Neural cell (in vitro differentiated cells): ENCODE measurements around the gene MUC15. TPM values are rescaled to one million over a fixed set of nuclear protein-coding genes. Genes with fewer than 3 reads are reported as not detected.

ENCODE experiments used
- H2AFZ ChIP-seq: fragments of 200-600, 300-800 bp; sonication (generic), shearing (Covaris generic); 2 replicates; pipeline ENCODE4 v1.6.0; 2014; ENCODE audit warnings: low read depth, mild to moderate bottlenecking, antibody characterized with exemption, low read length, moderate library complexity
- H3F3A ChIP-seq: fragments of 200-600 bp; shearing (Covaris generic); 2 replicates; pipeline ENCODE4 v1.6.1; 2016; ENCODE audit warnings: mild to moderate bottlenecking, moderate library complexity, mixed read lengths, antibody characterized with exemption, low read length; ENCODE audit not compliant: insufficient read depth, poor library complexity, severe bottlenecking
- H3K27ac ChIP-seq: fragments of 200-600, 300-800 bp; sonication (generic), shearing (Covaris generic); 2 replicates; pipeline ENCODE4 v1.5.1; 2014; ENCODE audit warnings: mild to moderate bottlenecking, low read length, moderate library complexity
- H3K27me3 ChIP-seq: fragments of 300-800, 200-600 bp; sonication (generic), shearing (Covaris generic); 2 replicates; pipeline ENCODE4 v1.6.0; 2014; ENCODE audit warnings: mild to moderate bottlenecking, low read depth, low read length, moderate library complexity; ENCODE audit not compliant: insufficient read depth
- H3K36me3 ChIP-seq: fragments of 300-800, 200-600 bp; sonication (generic), shearing (Covaris generic); 2 replicates; pipeline ENCODE4 v1.5.1; 2014; ENCODE audit warnings: mild to moderate bottlenecking, antibody characterized with exemption, low read length, moderate library complexity; ENCODE audit not compliant: insufficient read depth
- H3K4me2 ChIP-seq: fragments of 300-800, 200-600 bp; sonication (generic), shearing (Covaris generic); 2 replicates; pipeline ENCODE4 v1.6.0; 2014; ENCODE audit warnings: mild to moderate bottlenecking, low read length
- H3K4me3 ChIP-seq: fragments of 300-800, 200-600 bp; sonication (generic), shearing (Covaris generic); 2 replicates; pipeline ENCODE4 v1.5.1; 2014; ENCODE audit warnings: mild to moderate bottlenecking, low read length, moderate library complexity
- H3K79me2 ChIP-seq: fragments of 200-600 bp; shearing (Covaris generic); replicated peaks from 2 replicates; pipeline ENCODE4 v1.6.0; 2014; ENCODE audit warnings: mild to moderate bottlenecking, low read length, moderate library complexity; ENCODE audit not compliant: insufficient read depth
- H3K9ac ChIP-seq: fragments of 300-800, 200-600 bp; sonication (generic), shearing (Covaris generic); 2 replicates; pipeline ENCODE4 v1.6.1; 2016; ENCODE audit warnings: mild to moderate bottlenecking, low read length, mixed read lengths
- H3K9me2 ChIP-seq: fragments of 200-600 bp; shearing (Covaris generic); 2 replicates; pipeline ENCODE4 v1.6.1; 2016; ENCODE audit warnings: mild to moderate bottlenecking, low read length, mixed read lengths; ENCODE audit not compliant: insufficient read depth
- H3K9me3 ChIP-seq: fragments of 200-600, 300-800 bp; sonication (generic), shearing (Covaris generic); 2 replicates; pipeline ENCODE4 v1.6.1; 2016; ENCODE audit warnings: mild to moderate bottlenecking, mixed run types, low read length, moderate library complexity, mixed read lengths
- H4K20me1 ChIP-seq: fragments of 200-600 bp; shearing (Covaris generic); 2 replicates; pipeline ENCODE4 v1.6.1; 2016; ENCODE audit warnings: mild to moderate bottlenecking, mixed run types; ENCODE audit not compliant: insufficient read depth
- CTCF ChIP-seq: fragments of 450-650 bp; IDR thresholded peaks from 2 replicates; pipeline ENCODE4 v1.5.1; 2014; ENCODE audit warnings: antibody characterized with exemption, mild to moderate bottlenecking, moderate library complexity; ENCODE audit not compliant: poor library complexity, severe bottlenecking
- EP300 ChIP-seq: fragments of 450-650 bp; conservative IDR thresholded peaks from 2 replicates; pipeline ENCODE4 v1.6.1; 2014; ENCODE audit warnings: antibody characterized with exemption, mild to moderate bottlenecking, moderate library complexity; ENCODE audit not compliant: poor library complexity, severe bottlenecking
- EZH2 ChIP-seq: fragments of 200-600, 300-800 bp; shearing (Covaris generic), sonication (generic); IDR thresholded peaks from 2 replicates; pipeline ENCODE4 v1.6.1; 2014; ENCODE audit warnings: antibody characterized with exemption, low read length, borderline replicate concordance, mild to moderate bottlenecking; ENCODE audit not compliant: insufficient read depth, poor library complexity, severe bottlenecking
- MXI1 ChIP-seq: fragments of 450-650 bp; conservative IDR thresholded peaks from 2 replicates; pipeline ENCODE4 v1.6.1; 2014; ENCODE audit warnings: antibody characterized with exemption, mild to moderate bottlenecking; ENCODE audit not compliant: poor library complexity, severe bottlenecking
- POLR2AphosphoS5 ChIP-seq: IDR thresholded peaks from 2 replicates; pipeline ENCODE4 v1.6.1; 2012
- RAD21 ChIP-seq: fragments of 450-650 bp; conservative IDR thresholded peaks from 2 replicates; pipeline ENCODE4 v1.6.1; 2014; ENCODE audit warnings: antibody characterized with exemption, mild to moderate bottlenecking, moderate library complexity
- REST ChIP-seq: IDR thresholded peaks from 2 replicates; pipeline ENCODE4 v1.6.1; 2012; ENCODE audit warnings: borderline replicate concordance
- SMC3 ChIP-seq: fragments of 450-650 bp; conservative IDR thresholded peaks from 2 replicates; pipeline ENCODE4 v1.6.1; 2014; ENCODE audit warnings: antibody characterized with exemption, mild to moderate bottlenecking, moderate library complexity; ENCODE audit not compliant: poor library complexity
- TAF1 ChIP-seq: IDR thresholded peaks from 2 replicates; pipeline ENCODE4 v1.6.1; 2012; ENCODE audit warnings: low read depth
- polyA plus RNA-seq: library from polyadenylated mRNA; depleted of rRNA; stranded (reverse); fragments of >200 nt; gene quantifications from 2 replicates; pipeline ENCODE4 v1.2.3, GENCODE V29; 2014

MUC15 gene
- polyA plus RNA-seq, 1 donor from 2014 or later: not detected

DNA sequence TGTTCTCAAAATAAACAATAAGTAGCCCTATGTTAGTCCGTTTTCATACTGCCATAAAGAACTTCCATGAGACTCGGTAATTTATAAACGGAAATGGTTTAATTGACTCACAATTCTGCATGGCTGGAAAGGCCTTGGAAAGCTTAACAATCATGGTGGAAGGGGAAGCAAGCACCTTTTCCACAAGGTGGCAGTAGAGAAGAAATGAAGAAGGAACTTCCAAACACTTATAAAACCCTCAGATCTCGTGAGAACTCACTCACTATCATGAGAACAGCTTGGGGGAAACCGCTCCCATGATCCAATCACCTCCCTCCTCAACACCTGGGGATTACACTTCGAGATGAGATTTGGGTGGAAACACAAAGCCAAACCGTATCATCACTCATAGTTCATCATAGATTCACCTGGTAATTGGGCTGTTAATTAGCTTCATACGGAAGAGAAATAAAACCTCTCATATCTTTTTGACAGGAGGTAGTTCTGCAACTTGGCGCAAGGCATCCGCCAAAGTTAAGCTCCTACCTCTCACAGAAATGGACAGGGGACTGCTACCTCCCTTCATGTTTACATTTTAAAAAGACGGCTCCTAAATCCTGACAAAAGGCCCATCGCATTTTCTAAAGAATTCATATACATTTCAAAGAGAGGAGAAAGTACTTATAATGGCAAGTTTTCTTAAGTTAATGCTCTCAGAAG, 49.0 kb downstream of the MUC15 start:
- Histone ChIP-seq H3K9me3 (no peaks in the 10 kb centered on the region), H3K4me3 (no peak overlapping the region), H3K9ac (no peak overlapping the region), H3K27ac (no peak overlapping the region), H3K4me2 (no peak overlapping the region), H3K79me2 (no peaks in the 10 kb centered on the region), H4K20me1 (no peaks in the 10 kb centered on the region), H3K27me3 (no peaks in the 10 kb centered on the region), H3K9me2 (no peaks in the 10 kb centered on the region), H3K36me3 (no peaks in the 10 kb centered on the region), H3F3A (no peaks in the 10 kb centered on the region), H2AFZ (no peak overlapping the region)
- no peak for TF ChIP-seq SMC3
- no peak for TF ChIP-seq RAD21
- no peak for TF ChIP-seq REST
- no peak for TF ChIP-seq TAF1
- TF ChIP-seq MXI1: no peak
- TF ChIP-seq CTCF: no peak
- TF ChIP-seq EZH2: no peak
- no peak for TF ChIP-seq EP300
- TF ChIP-seq POLR2AphosphoS5: no peak

DNA sequence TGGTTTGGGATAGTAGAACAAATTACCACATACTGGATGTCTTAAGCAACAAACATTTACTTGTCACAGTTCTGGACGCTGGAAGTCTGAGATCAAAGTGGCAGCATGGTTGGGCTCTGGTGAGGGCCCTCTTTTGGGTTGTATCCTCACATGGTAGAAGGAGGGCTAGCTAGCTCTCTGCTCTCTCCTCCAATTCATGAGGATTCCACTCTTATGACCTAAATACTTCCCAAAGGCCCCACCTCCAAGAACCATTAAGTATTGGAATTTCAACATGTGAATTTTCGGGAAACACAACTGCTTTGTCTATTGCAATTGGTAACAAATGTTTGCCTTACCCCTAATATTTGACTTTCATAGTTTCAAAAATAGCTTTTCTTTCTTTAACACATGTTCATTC, 52.6 kb downstream of the MUC15 start:
- TF ChIP-seq EP300 (no peak), EZH2 (no peak), REST (no peak), SMC3 (no peak), CTCF (no peak), TAF1 (no peak), MXI1 (no peak), POLR2AphosphoS5 (no peak), RAD21 (no peak)

More for the DNA sequence above, 52.6 kb downstream of the MUC15 start:
- no peaks in the 10 kb centered on the region for H3K79me2 ChIP-seq
- no peaks in the 10 kb centered on the region for H3K27me3 ChIP-seq
- H3K9ac ChIP-seq: no peak overlapping the region
- H3K4me3 ChIP-seq: no peak overlapping the region
- no peaks in the 10 kb centered on the region for H3F3A ChIP-seq
- no peak overlapping the region for H3K27ac ChIP-seq
- no peaks in the 10 kb centered on the region for H3K36me3 ChIP-seq
- H3K9me3 ChIP-seq: no peaks in the 10 kb centered on the region
- no peak overlapping the region for H2AFZ ChIP-seq
- H3K9me2 ChIP-seq: no peaks in the 10 kb centered on the region
- no peak overlapping the region for H3K4me2 ChIP-seq
- H4K20me1 ChIP-seq: no peaks in the 10 kb centered on the region
